Measurements from ENCODE around the gene ITGA3. TPM values are rescaled to one million over a fixed set of nuclear protein-coding genes. Genes with fewer than 3 reads are reported as not detected.

ITGA3 gene
- total and polyA plus RNA-seq, 2 of the 13 experiments (the other 11 are each of a cell fraction or from before 2014, with no cell fraction given) = 0.48 to 0.69 TPM

DNA sequence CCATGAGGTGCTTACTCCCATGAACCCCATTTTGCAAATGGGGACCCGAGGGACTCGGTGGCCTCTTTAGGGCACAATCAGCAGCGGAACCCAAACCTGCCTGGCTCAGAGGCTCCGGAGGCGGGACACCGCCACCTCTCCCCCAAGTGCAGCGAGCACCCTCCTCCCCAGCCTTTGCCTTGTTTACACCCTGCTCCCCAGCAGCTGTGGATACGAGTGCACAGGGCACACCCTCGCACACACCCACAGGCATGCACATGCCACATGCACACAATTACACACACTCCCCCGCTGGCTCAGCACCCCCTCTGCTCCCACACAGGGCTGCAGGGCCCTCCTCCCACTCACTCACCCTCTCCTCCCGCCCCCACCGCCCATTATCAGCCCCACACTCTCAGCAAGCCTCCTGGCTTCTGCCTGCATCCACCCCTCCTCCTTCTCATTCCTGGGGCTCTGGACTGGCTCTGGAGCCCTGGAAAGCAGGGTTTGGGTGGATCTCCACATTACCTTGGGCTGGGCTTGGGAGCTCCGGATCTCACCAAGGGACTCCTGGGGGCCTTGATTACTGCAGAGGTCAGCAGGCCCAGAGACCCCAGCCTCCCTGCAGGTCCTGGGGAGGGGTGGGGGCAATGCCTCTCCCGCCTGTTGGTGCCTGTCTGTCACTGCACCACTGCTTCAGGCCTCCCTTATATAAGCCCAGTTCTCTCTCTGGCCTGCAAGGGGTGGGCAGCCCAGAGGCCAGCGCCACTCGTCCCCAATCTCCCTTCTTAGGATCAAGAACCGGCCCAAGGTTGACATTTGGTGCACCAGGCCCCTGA lies 45.6 kb downstream of the ITGA3 start (continued):
- TF ChIP-seq ZNF546 (CRISPR knock-in tag; conservative IDR thresholded peaks at IDR 0.05) (no peak), FOXJ3 (CRISPR knock-in tag; IDR thresholded peaks at IDR 0.05; ENCODE audit: borderline replicate concordance) (no peak), IKZF1 (IDR thresholded peaks at IDR 0.05) (no peak), EED (CRISPR knock-in tag; IDR thresholded peaks at IDR 0.05) (0 out of 2 replicates have a peak, but pooled peaks have one; percentile 27), HMGA1 (CRISPR knock-in tag; conservative IDR thresholded peaks at IDR 0.05) (no peak), ZNF790 (CRISPR knock-in tag; IDR thresholded peaks at IDR 0.05; ENCODE audit: borderline replicate concordance) (no peak), POLR2AphosphoS2 (IDR thresholded peaks at IDR 0.05; ENCODE audit: low read depth, low read length) (no peak), MED13 (CRISPR knock-in tag; IDR thresholded peaks at IDR 0.05) (no peak), ZNF121 (CRISPR knock-in tag; IDR thresholded peaks at IDR 0.05) (no peak), PTBP1 (IDR thresholded peaks at IDR 0.05; ENCODE audit: low read depth, low read length, poor library complexity, severe bottlenecking) (no peak), ZBTB3 (CRISPR knock-in tag; IDR thresholded peaks at IDR 0.05; ENCODE audit: borderline replicate concordance, low read depth) (no peak), NFRKB (IDR thresholded peaks at IDR 0.05) (no peak), ZNF17 (CRISPR knock-in tag; IDR thresholded peaks at IDR 0.05) (no peak), ZNF605 (CRISPR knock-in tag; IDR thresholded peaks at IDR 0.05) (no peak), CBX2 (IDR thresholded peaks at IDR 0.05; ENCODE audit: low read depth, low read length) (no peak), CBX2 (CRISPR knock-in tag; IDR thresholded peaks at IDR 0.05; ENCODE audit: low read depth) (no peak), BORCS8-MEF2B (CRISPR knock-in tag; IDR thresholded peaks at IDR 0.05) (no peak), ESRRA (CRISPR knock-in tag; IDR thresholded peaks at IDR 0.05; ENCODE audit: low read depth) (no peak), NR3C1 (CRISPR knock-in tag; IDR thresholded peaks at IDR 0.05) (no peak), GATAD1 (CRISPR knock-in tag; IDR thresholded peaks at IDR 0.05) (0 out of 2 replicates have a peak, but pooled peaks have one; percentile 25), SUZ12 (IDR thresholded peaks at IDR 0.05; ENCODE audit: low read depth, low read length) (no peak)
- TF ChIP-seq, protein P1, sequence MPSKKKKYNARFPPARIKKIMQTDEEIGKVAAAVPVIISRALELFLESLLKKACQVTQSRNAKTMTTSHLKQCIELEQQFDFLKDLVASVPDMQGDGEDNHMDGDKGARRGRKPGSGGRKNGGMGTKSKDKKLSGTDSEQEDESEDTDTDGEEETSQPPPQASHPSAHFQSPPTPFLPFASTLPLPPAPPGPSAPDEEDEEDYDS (CRISPR knock-in tag; IDR thresholded peaks at IDR 0.05) = no peak
- TF ChIP-seq, protein P2, sequence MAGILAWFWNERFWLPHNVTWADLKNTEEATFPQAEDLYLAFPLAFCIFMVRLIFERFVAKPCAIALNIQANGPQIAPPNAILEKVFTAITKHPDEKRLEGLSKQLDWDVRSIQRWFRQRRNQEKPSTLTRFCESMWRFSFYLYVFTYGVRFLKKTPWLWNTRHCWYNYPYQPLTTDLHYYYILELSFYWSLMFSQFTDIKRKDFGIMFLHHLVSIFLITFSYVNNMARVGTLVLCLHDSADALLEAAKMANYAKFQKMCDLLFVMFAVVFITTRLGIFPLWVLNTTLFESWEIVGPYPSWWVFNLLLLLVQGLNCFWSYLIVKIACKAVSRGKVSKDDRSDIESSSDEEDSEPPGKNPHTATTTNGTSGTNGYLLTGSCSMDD (CRISPR knock-in tag; IDR thresholded peaks at IDR 0.05) = no peak
- TF ChIP-seq, protein P3, sequence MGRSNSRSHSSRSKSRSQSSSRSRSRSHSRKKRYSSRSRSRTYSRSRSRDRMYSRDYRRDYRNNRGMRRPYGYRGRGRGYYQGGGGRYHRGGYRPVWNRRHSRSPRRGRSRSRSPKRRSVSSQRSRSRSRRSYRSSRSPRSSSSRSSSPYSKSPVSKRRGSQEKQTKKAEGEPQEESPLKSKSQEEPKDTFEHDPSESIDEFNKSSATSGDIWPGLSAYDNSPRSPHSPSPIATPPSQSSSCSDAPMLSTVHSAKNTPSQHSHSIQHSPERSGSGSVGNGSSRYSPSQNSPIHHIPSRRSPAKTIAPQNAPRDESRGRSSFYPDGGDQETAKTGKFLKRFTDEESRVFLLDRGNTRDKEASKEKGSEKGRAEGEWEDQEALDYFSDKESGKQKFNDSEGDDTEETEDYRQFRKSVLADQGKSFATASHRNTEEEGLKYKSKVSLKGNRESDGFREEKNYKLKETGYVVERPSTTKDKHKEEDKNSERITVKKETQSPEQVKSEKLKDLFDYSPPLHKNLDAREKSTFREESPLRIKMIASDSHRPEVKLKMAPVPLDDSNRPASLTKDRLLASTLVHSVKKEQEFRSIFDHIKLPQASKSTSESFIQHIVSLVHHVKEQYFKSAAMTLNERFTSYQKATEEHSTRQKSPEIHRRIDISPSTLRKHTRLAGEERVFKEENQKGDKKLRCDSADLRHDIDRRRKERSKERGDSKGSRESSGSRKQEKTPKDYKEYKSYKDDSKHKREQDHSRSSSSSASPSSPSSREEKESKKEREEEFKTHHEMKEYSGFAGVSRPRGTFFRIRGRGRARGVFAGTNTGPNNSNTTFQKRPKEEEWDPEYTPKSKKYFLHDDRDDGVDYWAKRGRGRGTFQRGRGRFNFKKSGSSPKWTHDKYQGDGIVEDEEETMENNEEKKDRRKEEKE (IDR thresholded peaks at IDR 0.05) = no peak
